GM12878 (cell line): ENCODE data around the gene IFT27. TPM values are rescaled to one million over a fixed set of nuclear protein-coding genes. Genes with fewer than 3 reads are reported as not detected.
A peak's percentile ranks its signal among the peaks of the same experiment; 100 is the strongest.

Source experiments
- ATAC-seq: fragments of 200-7000 bp; cut with Tn5 transposase; 3 replicates; pipeline ENCODE4 v1.9.1; 2020; ENCODE audit warnings: mild to moderate bottlenecking, moderate library complexity
- BruUV-seq: library from RNA; stranded (reverse); fragments of 400-500 nt; replicated peaks from 2 replicates; lab custom pipeline; 2021; lab: Mats Ljungman, UMichigan
- CTCF ChIA-PET: fragments of 300-600 bp; sonication (Branson Sonifier 250); formaldehyde crosslinking; extraction: SDS; loops from one replicate; lab custom pipeline; 2021; ENCODE audit warnings: inconsistent platforms; lab: Yijun Ruan, JAX
- POLR2A ChIA-PET: fragments of 350-600 bp; formaldehyde crosslinking; extraction: SDS; loops from one replicate; lab custom pipeline; 2021; ENCODE audit warnings: inconsistent platforms; lab: Charles Lee
- RAD21 ChIA-PET: fragments of 300-600 bp; sonication (Branson Sonifier 250); formaldehyde crosslinking; loops from one replicate; lab custom pipeline; 2023; ENCODE audit warnings: antibody characterized with exemption; ENCODE audit not compliant: unreplicated experiment; lab: Charles Lee
- SMC1A ChIA-PET: fragments of 300-600 bp; sonication (Branson Sonifier 250); formaldehyde crosslinking; loops from one replicate; lab custom pipeline; 2023; ENCODE audit not compliant: unreplicated experiment, uncharacterized antibody; lab: Charles Lee
- DNase-seq: peaks from one replicate; pipeline ENCODE4 v3.0.0-alpha.2; 2011; ENCODE audit warnings: low read depth, low spot score
- FAIRE-seq: peaks from 3 replicates; lab custom pipeline; 2011; peaks lifted over from hg19 to GRCh38; lab: Jason Lieb, UNC
- H2AFZ ChIP-seq: 2 replicates; pipeline ENCODE4 v1.6.0; 2011; ENCODE audit warnings: low read depth, low read length, control low read depth; ENCODE audit not compliant: control insufficient read depth
- H3K27ac ChIP-seq: 2 replicates; pipeline ENCODE4 v1.5.1; 2011; ENCODE audit warnings: control low read depth; ENCODE audit not compliant: control insufficient read depth, insufficient read depth
- H3K27me3 ChIP-seq, 2 experiments: replicated peaks in 1 of 2; 2 replicates each; pipeline versions ENCODE4 v1.6.0 to v1.6.1; 2011; ENCODE audit warnings: low read length in 1 of 2; ENCODE audit not compliant: control insufficient read depth in 2 of 2, insufficient read depth in 2 of 2
- H3K36me3 ChIP-seq, 2 experiments: 2 replicates each; pipeline ENCODE4 v1.5.1; 2011; ENCODE audit warnings: low read length in 1 of 2; ENCODE audit not compliant: control insufficient read depth in 2 of 2, insufficient read depth in 2 of 2
- H3K4me1 ChIP-seq: 2 replicates; pipeline ENCODE4 v1.6.1; 2011; ENCODE audit warnings: mild to moderate bottlenecking, low read length, moderate library complexity, mixed read lengths; ENCODE audit not compliant: control insufficient read depth, insufficient read depth
- H3K4me2 ChIP-seq: 2 replicates; pipeline ENCODE4 v1.6.0; 2011; ENCODE audit warnings: control low read depth; ENCODE audit not compliant: control insufficient read depth, insufficient read depth
- H3K4me3 ChIP-seq: fragments of 200-600 bp; sonication (generic); 2 replicates; pipeline ENCODE4 v1.5.1; 2016
- H3K79me2 ChIP-seq: 2 replicates; pipeline ENCODE4 v1.6.0; 2011; ENCODE audit warnings: low read length; ENCODE audit not compliant: control insufficient read depth, insufficient read depth
- H3K9ac ChIP-seq: 2 replicates; pipeline ENCODE4 v1.8.0; 2011; ENCODE audit warnings: low read length, control low read depth, mixed read lengths; ENCODE audit not compliant: control insufficient read depth, insufficient read depth
- H3K9me3 ChIP-seq: replicated peaks from 3 replicates; pipeline ENCODE4 v1.5.1; 2011; ENCODE audit warnings: mild to moderate bottlenecking, low read length; ENCODE audit not compliant: control insufficient read depth, insufficient read depth
- H4K20me1 ChIP-seq: 2 replicates; pipeline ENCODE4 v1.6.0; 2011; ENCODE audit not compliant: control insufficient read depth, insufficient read depth
- BMI1 ChIP-seq: fragments of 450-650 bp; IDR thresholded peaks from 2 replicates; pipeline ENCODE4 v1.6.1; 2016; ENCODE audit warnings: mild to moderate bottlenecking, moderate library complexity, borderline replicate concordance
- BRCA1 ChIP-seq: IDR thresholded peaks from 2 replicates; pipeline ENCODE4 v1.6.1; 2011; ENCODE audit warnings: low read depth, low read length, improper control_type of control experiment
- CEBPB ChIP-seq, 2 experiments: fragments of 150-350 bp in 1 of 2; IDR thresholded peaks; 2 replicates each; pipeline ENCODE4 v1.6.1; 2012 to 2014; ENCODE audit warnings: low read depth in 2 of 2, low read length in 2 of 2, borderline replicate concordance in 1 of 2, inconsistent platforms in 1 of 2
- HDAC2 ChIP-seq: fragments of 200-600 bp; sonication (generic); IDR thresholded peaks from 2 replicates; pipeline ENCODE4 v1.6.1; 2017
- MEF2B ChIP-seq: fragments of 450-650 bp; IDR thresholded peaks from 2 replicates; pipeline ENCODE4 v1.6.1; 2018; ENCODE audit warnings: mild to moderate bottlenecking, moderate library complexity; ENCODE audit not compliant: partially characterized antibody, poor library complexity, severe bottlenecking
- NR2C2 ChIP-seq: IDR thresholded peaks from 2 replicates; pipeline ENCODE4 v1.6.1; 2011; ENCODE audit warnings: borderline replicate concordance, low read depth; ENCODE audit not compliant: control insufficient read depth, insufficient read length
- TCF3 ChIP-seq: IDR thresholded peaks from 2 replicates; pipeline ENCODE4 v1.6.1; 2012; ENCODE audit warnings: low read depth, mild to moderate bottlenecking, low read length, borderline replicate concordance; ENCODE audit not compliant: insufficient read depth
- ZBTB11 ChIP-seq: fragments of 450-650 bp; formaldehyde crosslinking; IDR thresholded peaks from 2 replicates; pipeline ENCODE4 v1.5.0; 2022; ENCODE audit warnings: mild to moderate bottlenecking, missing genetic modification characterization
- WGBS: methylation state at CpG from one replicate; pipeline ENCODE4 v1.1.6; 2016; ENCODE audit warnings: low lambda C conversion rate; ENCODE audit not compliant: insufficient replicate concordance, insufficient coverage; ENCODE audit errors: missing lambda C conversion rate; 5-methylcytosine and 5-hydroxymethylcytosine counted together
- in situ Hi-C: fragments of 300-500 bp; cut with MboI; formaldehyde crosslinking; loops from 9 replicates; pipeline ENCODE4 v1.14.3; 2018; ENCODE audit warnings: mixed read lengths
- intact Hi-C: fragments of 100-400 bp; cut with micrococcal nuclease; formaldehyde crosslinking; loops from one replicate; pipeline ENCODE4 v1.14.2; 2022; ENCODE audit not compliant: unreplicated experiment
- polyA plus RNA-seq, 11 experiments: library from polyadenylated mRNA; depleted of rRNA in 4 of 11; unstranded in 6 of 11; stranded (reverse) in 5 of 11; fragments of >200 nt; fragmentation: Nextera tagmentation in 4 of 11; fragmentation: Illumina TruSeq in 1 of 11; extraction: Ambion mirVana in 4 of 11; extraction: Trizol in 1 of 11; gene quantifications; 1 replicate in 1 of 11; 2 replicates in 10 of 11; pipeline versions ENCODE4 v1.2.1 to v1.2.3, GENCODE V29; 2011 to 2016; ENCODE audit warnings: inconsistent platforms in 2 of 11, missing spikeins in 2 of 11, low read depth in 1 of 11
- total RNA-seq, 4 experiments: library from RNA; depleted of rRNA in 3 of 4; stranded (reverse); fragments of >200 nt in 3 of 4; fragmentation: Illumina TruSeq in 1 of 4; extraction: Trizol in 1 of 4; gene quantifications; 2 replicates each; pipeline versions ENCODE4 v1.2.1 to v1.2.3, GENCODE V29; 2013 to 2021

IFT27 gene
- total and polyA plus RNA-seq, 10 of the 15 experiments (the other 5 are each of a cell fraction or from before 2014, with no cell fraction given): 2.7 to 32.5 (median 10.2) TPM

- RAD21 ChIA-PET: interaction anchor here (1.2 kb wide), 1 partner anchor 160 kb away, joined by 3 read pairs; no protein-coding TSS in a partner anchor
- H3K27me3 ChIP-seq: peaks cover 20 to 23% of the 10 kb centered on the region in 2 experiments
- CTCF ChIA-PET: no interaction called here
- H3K4me1 ChIP-seq: no peaks in the 10 kb centered on the region
- no peak overlapping the region for H3K4me2 ChIP-seq
- ATAC-seq (no peak), FAIRE-seq (peak; percentile 13), DNase-seq (no peak)
- BruUV-seq: no TSS peak
- H4K20me1 ChIP-seq: no peaks in the 10 kb centered on the region
- in situ Hi-C loops (no loop called here), intact Hi-C loops (no loop called here)
- H3K36me3 ChIP-seq: no peaks in the 10 kb centered on the region
- TF ChIP-seq MEF2B: no peak
- TF ChIP-seq BMI1: no peak
- TF ChIP-seq HDAC2: no peak
- no peak for TF ChIP-seq BRCA1
- TF ChIP-seq TCF3: no peak
- no peak for TF ChIP-seq CEBPB (IDR thresholded peaks at IDR 0.05; ENCODE audit: borderline replicate concordance in 1 of 2, low read depth in 2 of 2, low read length in 2 of 2)
- no peak for TF ChIP-seq NR2C2
- no peak for TF ChIP-seq ZBTB11 (CRISPR knock-in tag)
- H3K9ac ChIP-seq: no peak overlapping the region
- H3K9me3 ChIP-seq: no peaks in the 10 kb centered on the region
- no peaks in the 10 kb centered on the region for H3K79me2 ChIP-seq
- no peak overlapping the region for H3K4me3 ChIP-seq
- SMC1A ChIA-PET: no interaction called here
- no peak overlapping the region for H2AFZ ChIP-seq
- WGBS: 37% methylated on average over 6 of the region's 6 CpGs
- POLR2A ChIA-PET: no interaction called here
- no peak overlapping the region for H3K27ac ChIP-seq
Measured at GRCh38 chr22:36818010-36818642, 42.2 kb upstream of the IFT27 start.
